ENCODE results near the gene OTOGL.
"Not testable (repeated sequence)": the region's sequence is repeated elsewhere in the genome, so short reads cannot be mapped to it uniquely, and the experiment has no call there.

OTOGL gene

GRCh38 chr12:80291108-80291754, 191.9 kb downstream of the OTOGL start:
- DNase-seq (ENCODE audit: insufficient read length, low spot score), result no peak
- TF ChIP-seq, protein P1, sequence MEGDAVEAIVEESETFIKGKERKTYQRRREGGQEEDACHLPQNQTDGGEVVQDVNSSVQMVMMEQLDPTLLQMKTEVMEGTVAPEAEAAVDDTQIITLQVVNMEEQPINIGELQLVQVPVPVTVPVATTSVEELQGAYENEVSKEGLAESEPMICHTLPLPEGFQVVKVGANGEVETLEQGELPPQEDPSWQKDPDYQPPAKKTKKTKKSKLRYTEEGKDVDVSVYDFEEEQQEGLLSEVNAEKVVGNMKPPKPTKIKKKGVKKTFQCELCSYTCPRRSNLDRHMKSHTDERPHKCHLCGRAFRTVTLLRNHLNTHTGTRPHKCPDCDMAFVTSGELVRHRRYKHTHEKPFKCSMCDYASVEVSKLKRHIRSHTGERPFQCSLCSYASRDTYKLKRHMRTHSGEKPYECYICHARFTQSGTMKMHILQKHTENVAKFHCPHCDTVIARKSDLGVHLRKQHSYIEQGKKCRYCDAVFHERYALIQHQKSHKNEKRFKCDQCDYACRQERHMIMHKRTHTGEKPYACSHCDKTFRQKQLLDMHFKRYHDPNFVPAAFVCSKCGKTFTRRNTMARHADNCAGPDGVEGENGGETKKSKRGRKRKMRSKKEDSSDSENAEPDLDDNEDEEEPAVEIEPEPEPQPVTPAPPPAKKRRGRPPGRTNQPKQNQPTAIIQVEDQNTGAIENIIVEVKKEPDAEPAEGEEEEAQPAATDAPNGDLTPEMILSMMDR (IDR thresholded peaks at IDR 0.05; ENCODE audit: insufficient read depth, missing control alignments), result no peak
- peak; percentile 21 for FAIRE-seq

DNA sequence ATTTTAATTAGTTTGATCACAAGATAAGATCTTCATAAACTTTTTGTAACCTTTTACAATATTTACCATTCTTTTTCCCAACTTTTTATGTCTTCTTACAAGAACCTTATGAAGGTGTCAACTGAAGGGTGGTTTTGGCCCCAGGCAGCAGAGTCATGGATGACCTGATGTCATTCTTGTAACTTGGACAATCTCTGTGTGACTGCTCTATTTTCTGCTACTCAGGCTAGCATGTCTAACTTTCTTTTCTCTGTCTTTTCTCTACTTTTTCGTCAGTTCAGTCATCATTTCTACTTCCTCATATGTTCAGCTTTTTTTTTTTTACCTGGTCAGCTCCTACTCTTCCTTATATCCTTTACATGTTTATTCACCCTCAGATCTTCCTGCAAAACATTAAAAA, 194.0 kb downstream of the OTOGL start:
- DNase-seq (ENCODE audit: insufficient read length, low spot score) (no peak), FAIRE-seq (no peak)
- TF ChIP-seq, protein P1 (IDR thresholded peaks at IDR 0.05; ENCODE audit: insufficient read depth, missing control alignments), result no peak

GRCh38 chr12:80293759-80294158, 194.4 kb downstream of the OTOGL start:
- TF ChIP-seq, protein P1 (IDR thresholded peaks at IDR 0.05; ENCODE audit: insufficient read depth, missing control alignments), result no peak
- DNase-seq (ENCODE audit: insufficient read length, low spot score) (no peak), FAIRE-seq (no peak)

- no peak for DNase-seq (ENCODE audit: insufficient read length, low spot score)
- FAIRE-seq, result no peak
- TF ChIP-seq, protein P1 (IDR thresholded peaks at IDR 0.05; ENCODE audit: insufficient read depth, missing control alignments), result no peak
Observed at GRCh38 chr12:80299219-80299618, 199.9 kb downstream of the OTOGL start.

DNA sequence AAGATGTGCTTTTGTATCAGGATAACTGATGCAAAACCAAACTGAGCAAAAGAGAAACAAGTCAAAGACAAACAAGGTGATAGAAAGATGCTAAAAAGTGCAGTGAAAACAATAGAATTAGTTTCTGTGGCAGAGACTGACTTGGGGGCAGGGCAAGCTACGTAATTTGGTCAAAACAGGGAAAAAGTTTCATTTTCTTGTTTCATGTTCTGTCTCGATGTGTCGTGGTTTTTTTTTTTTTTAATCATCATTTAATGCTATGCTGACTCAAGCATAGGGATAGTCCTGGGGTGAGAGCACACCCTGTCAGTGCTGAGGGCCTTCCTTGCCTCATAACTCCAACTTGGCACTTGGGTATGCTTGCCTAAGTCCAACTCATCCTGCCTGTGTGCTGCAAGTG, 200.6 kb downstream of the OTOGL start:
- no peak for FAIRE-seq
- DNase-seq (ENCODE audit: insufficient read length, low spot score), result no peak
- TF ChIP-seq, protein P1 (IDR thresholded peaks at IDR 0.05; ENCODE audit: insufficient read depth, missing control alignments), result no peak

- not testable (repeated sequence) for FAIRE-seq; DNase-seq (ENCODE audit: insufficient read length, low spot score)
Observed at GRCh38 chr12:80307436-80307835, 208.1 kb downstream of the OTOGL start.

DNA sequence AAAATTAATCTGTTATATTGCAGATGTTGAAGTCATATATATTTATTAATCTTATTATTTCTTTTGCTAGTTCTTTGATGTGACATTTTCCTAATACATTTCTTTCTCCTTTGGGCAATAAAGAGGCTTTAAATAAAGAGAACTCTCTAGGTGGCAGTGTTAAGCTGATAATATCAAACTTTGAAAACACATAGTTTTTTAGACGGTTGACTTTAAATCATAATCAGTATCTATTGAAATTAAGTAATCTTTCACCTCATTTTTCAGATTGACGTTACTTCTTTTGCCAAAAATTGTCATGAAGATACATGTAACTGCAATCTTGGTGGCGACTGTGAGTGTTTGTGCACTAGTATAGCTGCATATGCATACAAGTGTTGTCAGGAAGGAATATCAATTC, 213.9 kb downstream of the OTOGL start:
- DNase-seq (ENCODE audit: insufficient read length, low spot score) (no peak), FAIRE-seq (no peak)
- TF ChIP-seq, protein P1 (IDR thresholded peaks at IDR 0.05; ENCODE audit: insufficient read depth, missing control alignments), result peak; percentile 11

- no peak for DNase-seq (ENCODE audit: insufficient read length, low spot score)
Observed at GRCh38 chr12:80314741-80315140, 215.4 kb downstream of the OTOGL start.

More at GRCh38 chr12:80314741-80315140, 215.4 kb downstream of the OTOGL start:
- FAIRE-seq, result no peak
- TF ChIP-seq, protein P1 (IDR thresholded peaks at IDR 0.05; ENCODE audit: insufficient read depth, missing control alignments), result no peak

Data from D721Med (cell line).